Measurements from ENCODE around the gene GTF3C2. TPM values are rescaled to one million over a fixed set of nuclear protein-coding genes. Genes with fewer than 3 reads are reported as not detected.

GTF3C2 gene
- total and polyA plus RNA-seq, 8 donors, result 21.2 to 34.3 (median 27.7) TPM

DNA sequence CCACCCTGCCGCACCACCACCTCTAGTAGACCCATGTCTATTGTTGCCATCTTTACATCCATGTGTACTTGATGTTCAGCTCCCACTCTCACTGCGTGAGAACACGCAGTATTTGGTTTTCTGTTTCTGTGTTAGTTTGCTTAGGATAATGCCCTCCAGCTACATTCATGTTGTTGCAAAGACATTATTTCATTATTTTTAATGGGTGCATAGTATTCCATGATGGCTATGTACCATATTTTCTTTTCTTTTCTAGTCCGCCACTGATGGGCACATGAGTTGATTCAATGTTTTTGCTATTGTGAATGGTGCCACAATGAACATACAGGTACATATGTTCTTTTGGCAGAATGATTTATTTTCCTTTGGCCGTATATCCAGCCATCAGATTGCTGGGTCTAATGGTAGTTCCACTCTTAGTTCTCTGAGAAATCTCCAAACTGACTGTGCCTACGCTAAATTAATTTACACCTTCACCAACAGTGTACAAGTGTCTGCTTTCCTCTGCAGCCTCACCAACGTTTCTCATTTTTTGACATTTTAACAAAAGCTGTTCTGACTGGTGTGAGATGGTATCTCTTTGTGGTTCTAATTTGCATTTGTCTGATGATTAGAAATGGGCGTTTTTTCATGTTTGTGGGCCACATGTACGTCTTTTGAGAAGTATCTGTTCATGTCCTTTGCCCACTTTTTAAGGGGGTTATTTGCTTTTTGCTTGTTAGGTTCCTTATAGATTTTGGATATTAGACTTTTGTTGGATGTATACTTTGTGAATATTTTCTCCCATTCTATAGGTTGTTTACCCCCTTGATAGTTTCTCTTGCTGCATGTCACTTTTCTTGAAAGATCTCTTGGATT, 34.5 kb upstream of the GTF3C2 start:
- ATAC-seq, result no peak
- H3K4me1 ChIP-seq, result no peaks in the 10 kb centered on the region
- H3K9me3 ChIP-seq, result no peaks in the 10 kb centered on the region
- WGBS, 2 donors, result 91 to 97% methylated on average over 9 of the region's 9 CpGs
- no peak for DNase-seq
- TF ChIP-seq, protein P1, sequence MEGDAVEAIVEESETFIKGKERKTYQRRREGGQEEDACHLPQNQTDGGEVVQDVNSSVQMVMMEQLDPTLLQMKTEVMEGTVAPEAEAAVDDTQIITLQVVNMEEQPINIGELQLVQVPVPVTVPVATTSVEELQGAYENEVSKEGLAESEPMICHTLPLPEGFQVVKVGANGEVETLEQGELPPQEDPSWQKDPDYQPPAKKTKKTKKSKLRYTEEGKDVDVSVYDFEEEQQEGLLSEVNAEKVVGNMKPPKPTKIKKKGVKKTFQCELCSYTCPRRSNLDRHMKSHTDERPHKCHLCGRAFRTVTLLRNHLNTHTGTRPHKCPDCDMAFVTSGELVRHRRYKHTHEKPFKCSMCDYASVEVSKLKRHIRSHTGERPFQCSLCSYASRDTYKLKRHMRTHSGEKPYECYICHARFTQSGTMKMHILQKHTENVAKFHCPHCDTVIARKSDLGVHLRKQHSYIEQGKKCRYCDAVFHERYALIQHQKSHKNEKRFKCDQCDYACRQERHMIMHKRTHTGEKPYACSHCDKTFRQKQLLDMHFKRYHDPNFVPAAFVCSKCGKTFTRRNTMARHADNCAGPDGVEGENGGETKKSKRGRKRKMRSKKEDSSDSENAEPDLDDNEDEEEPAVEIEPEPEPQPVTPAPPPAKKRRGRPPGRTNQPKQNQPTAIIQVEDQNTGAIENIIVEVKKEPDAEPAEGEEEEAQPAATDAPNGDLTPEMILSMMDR (IDR thresholded peaks at IDR 0.05), result no peak
- intact Hi-C loops (cut with DNase I), result no loop called here
- H3K36me3 ChIP-seq, result peaks cover 0 to 3% (median 0%) of the 10 kb centered on the region in 3 donors
- no peaks in the 10 kb centered on the region for H3K27me3 ChIP-seq
- H3K4me3 ChIP-seq, result no peak overlapping the region
- no peak for FAIRE-seq
- no peak overlapping the region for H3K27ac ChIP-seq

DNA sequence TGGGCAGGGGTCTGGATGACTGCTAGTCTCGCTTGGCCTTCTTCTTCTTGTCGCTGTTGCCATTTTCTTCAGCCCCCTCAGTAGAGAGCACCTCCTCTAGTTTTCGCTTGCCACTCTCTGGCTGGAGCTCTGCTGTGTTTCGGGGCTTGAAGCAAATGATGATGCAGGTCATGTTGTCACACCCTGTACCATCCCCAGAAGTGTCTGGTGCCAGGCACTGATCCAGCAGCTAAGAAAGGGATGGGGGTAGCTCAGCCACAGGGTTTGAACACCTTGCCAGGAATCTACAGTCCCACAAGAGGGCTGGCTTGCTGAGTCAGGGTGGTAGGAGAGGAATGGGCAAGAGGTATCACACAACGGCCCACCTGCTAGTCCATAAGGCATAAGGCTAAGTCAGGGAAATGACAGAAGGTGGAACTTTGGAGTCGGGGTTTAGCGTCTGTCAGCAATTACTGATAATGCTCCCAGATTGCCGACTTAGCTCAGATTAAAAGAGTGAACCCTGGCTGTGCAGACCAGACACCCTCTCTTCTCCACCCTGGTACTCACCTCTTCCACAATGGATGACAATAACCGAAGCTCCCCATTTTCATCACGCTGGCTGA, 25.1 kb upstream of the GTF3C2 start:
- no peak overlapping the region for H3K4me3 ChIP-seq
- DNase-seq, result no peak
- 82 to 85% methylated on average over 10 of the region's 10 CpGs for WGBS, 2 donors
- H3K9me3 ChIP-seq, result no peaks in the 10 kb centered on the region
- H3K27ac ChIP-seq, result peak overlapping the region in 3 of 4 donors; percentile 89 to 92 (median 90)
- H3K27me3 ChIP-seq, result no peaks in the 10 kb centered on the region
- peaks cover 0 to 42% (median 7%) of the 10 kb centered on the region in 3 donors for H3K36me3 ChIP-seq
- no peak for FAIRE-seq
- TF ChIP-seq, protein P1 (IDR thresholded peaks at IDR 0.05), result no peak
- intact Hi-C loops (cut with DNase I), result no loop called here
- peaks cover 5 to 14% (median 5%) of the 10 kb centered on the region in 3 donors for H3K4me1 ChIP-seq
- ATAC-seq, result no peak

DNA sequence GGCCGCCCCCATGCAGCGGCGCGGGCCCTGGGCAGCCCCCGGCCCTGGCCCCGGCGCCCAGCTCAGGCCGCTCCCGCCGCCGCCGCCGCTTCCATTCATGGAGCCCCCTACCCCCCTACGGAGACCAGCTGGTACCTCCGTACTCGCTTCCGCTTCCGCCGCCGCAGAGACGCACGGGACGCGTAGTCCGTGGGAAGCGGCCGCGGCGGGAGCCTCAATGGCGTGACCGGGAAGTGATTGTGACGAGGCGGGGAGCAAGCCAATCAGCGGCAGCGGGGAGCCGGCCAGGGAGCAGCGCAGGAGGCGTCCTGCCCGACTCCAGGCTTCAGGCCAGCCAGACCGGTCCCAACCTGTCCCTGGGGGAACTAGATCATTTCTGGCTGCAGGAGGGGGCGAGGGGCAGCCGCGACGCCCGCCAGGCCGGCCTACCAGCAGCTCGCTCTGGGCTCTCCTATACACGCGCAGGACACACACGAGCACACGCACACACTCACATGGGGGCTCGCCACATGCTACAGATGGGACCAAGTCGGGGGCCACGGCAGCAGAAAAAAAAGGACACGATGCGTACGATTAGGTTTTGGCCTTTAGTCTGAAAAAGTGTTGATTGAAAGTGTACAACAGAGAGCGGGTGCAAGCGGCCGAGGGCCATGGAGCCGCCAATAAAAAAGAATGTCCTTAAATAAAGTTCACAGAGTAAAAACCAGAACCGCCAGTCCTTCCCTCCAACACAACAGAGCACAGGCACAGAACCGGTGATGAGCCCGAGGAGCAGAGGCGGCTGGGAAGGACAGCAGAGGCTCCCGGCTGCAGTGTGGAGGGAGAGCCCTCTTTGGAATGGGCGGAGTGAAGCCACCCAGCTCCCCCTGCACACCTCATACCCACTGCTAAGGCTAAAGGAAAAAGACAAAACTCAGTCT, 24.3 kb upstream of the GTF3C2 start, which contains the start of gene ZNF513:
Gene ZNF513, minus strand, starts transcription at position 109 of the 920 bp plus-strand sequence. CDS start 208 bp downstream, outside the sequence.
- no peaks in the 10 kb centered on the region for H3K27me3 ChIP-seq
- FAIRE-seq (peak; percentile 82), DNase-seq (peak; percentile 96 to 99 (median 97)), ATAC-seq (peak; percentile 92 to 94 (median 92))
- H3K9me3 ChIP-seq, result no peaks in the 10 kb centered on the region
- WGBS, 2 donors, result 11 to 15% methylated on average over 56 to 67 of the region's 67 CpGs
- H3K4me1 ChIP-seq, result peaks cover 5 to 14% (median 5%) of the 10 kb centered on the region in 3 donors
- TF ChIP-seq, protein P1 (IDR thresholded peaks at IDR 0.05), result no peak
- H3K27ac ChIP-seq, result peak within 1 kb of the TSS; percentile 79 to 92 (median 90)
- H3K4me3 ChIP-seq, result peak within 1 kb of the TSS; percentile 44 to 64 (median 56)
- peaks cover 0 to 46% (median 15%) of the 10 kb centered on the region in 3 donors for H3K36me3 ChIP-seq
- intact Hi-C loops (cut with DNase I), result no loop called here

DNA sequence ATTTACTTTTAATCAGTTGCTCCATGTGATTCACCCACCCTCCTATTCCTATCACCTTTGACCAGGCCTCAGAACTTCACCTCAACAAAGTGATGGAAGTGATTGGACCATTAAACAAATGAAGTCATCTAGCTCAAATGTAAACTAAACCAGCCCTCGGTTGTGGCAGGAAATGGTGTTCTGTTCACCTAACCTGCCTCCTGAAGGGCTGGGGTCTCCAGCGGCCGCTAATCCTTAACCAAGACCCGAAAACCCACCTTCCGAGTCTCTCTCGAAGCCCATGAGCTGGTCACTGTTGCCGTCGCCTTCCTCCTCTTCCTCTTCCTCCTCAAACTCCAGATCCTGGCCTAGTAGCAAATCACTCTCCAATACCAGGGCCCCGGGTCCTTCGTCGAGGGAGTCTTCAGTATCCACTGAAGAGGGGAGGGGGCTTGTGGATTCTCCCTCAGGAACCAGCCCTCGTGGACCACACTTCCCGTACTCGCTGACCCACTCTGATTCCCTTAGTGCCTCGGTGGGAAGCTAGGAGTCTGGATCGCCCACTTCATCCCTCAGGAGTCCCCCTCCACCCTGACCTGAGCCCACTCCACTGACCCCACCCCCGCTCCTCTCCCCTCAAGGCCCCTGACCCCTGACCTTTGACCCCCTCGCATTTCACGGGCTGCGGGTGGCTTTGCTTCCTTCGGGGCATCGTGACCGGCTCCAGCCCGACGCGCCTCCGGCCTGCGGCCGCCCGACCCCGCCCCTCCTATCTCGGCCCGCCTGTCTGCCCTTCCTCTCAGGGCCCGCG, 23.5 kb upstream of the GTF3C2 start:
- Histone ChIP-seq H3K36me3 (peaks cover 0 to 47% (median 21%) of the 10 kb centered on the region in 3 donors), H3K27ac (peak overlapping the region; percentile 79 to 92 (median 90)), H3K4me3 (peak overlapping the region; percentile 44 to 64 (median 56)), H3K27me3 (no peaks in the 10 kb centered on the region), H3K4me1 (peaks cover 5 to 14% (median 5%) of the 10 kb centered on the region in 3 donors), H3K9me3 (no peaks in the 10 kb centered on the region)
- TF ChIP-seq, protein P1 (IDR thresholded peaks at IDR 0.05), result no peak
- intact Hi-C loops (cut with DNase I), result no loop called here
- DNase-seq (peak in 4 of 6 donors; percentile 66 to 84 (median 75)), ATAC-seq (peak in 3 of 4 donors; percentile 26 to 57 (median 27)), FAIRE-seq (no peak)
- 1% methylated on average over 31 to 35 of the region's 35 CpGs for WGBS, 2 donors

All from pancreas (tissue), 10 donors.